HCT116 (cell line): ENCODE data around the gene BRS3. TPM values are rescaled to one million over a fixed set of nuclear protein-coding genes. Genes with fewer than 3 reads are reported as not detected.

ENCODE experiments used
- ATAC-seq: fragments of 200-7000 bp; cut with Tn5 transposase; 2 replicates; pipeline ENCODE4 v1.9.1; 2020; ENCODE audit warnings: mild to moderate bottlenecking, moderate library complexity
- BruUV-seq: library from RNA; stranded (reverse); fragments of 400-500 nt; replicated peaks from 2 replicates; lab custom pipeline; 2021; lab: Mats Ljungman, UMichigan
- CTCF ChIA-PET: fragments of 300-600 bp; sonication (Branson Sonifier 250); formaldehyde crosslinking; loops from one replicate; lab custom pipeline; 2021; ENCODE audit warnings: antibody characterized with exemption; lab: Charles Lee
- POLR2A ChIA-PET: fragments of 300-600, 350-600 bp; sonication (Branson Sonifier 250); formaldehyde crosslinking; loops from one replicate; lab custom pipeline; 2021; ENCODE audit warnings: antibody characterized with exemption; lab: Charles Lee
- RAD21 ChIA-PET, 2 experiments: fragments of 300-600 bp; sonication (Branson Sonifier 250); formaldehyde crosslinking; loops; one replicate each; lab custom pipeline; 2023; ENCODE audit warnings: low total read pairs in 2 of 2; ENCODE audit not compliant: uncharacterized antibody in 2 of 2, unreplicated experiment in 2 of 2, low non-redundant PET in 1 of 2; lab: Charles Lee
- DNase-seq: peaks from one replicate; pipeline ENCODE4 v3.0.0-alpha.2; 2010; ENCODE audit warnings: low read depth, low spot score
- H2AFZ ChIP-seq: fragments of 200-600 bp; shearing (Covaris generic), sonication (generic); 2 replicates; pipeline ENCODE4 v1.6.1; 2017; ENCODE audit warnings: low read depth, mixed run types, mixed read lengths, antibody characterized with exemption, low read length; ENCODE audit not compliant: poor library complexity, severe bottlenecking
- H3K27ac ChIP-seq: 2 replicates; pipeline ENCODE4 v1.5.1; 2012; ENCODE audit warnings: low read depth, low read length
- H3K27me3 ChIP-seq: fragments of 200-600 bp; sonication (generic); 2 replicates; pipeline ENCODE4 v1.6.1; 2016; ENCODE audit warnings: mixed run types, low read length, mixed read lengths; ENCODE audit not compliant: insufficient read depth
- H3K36me3 ChIP-seq, 2 experiments: fragments of 200-500 bp in 1 of 2; fragments of 200-600 bp in 1 of 2; sonication (Bioruptor generic) in 1 of 2; sonication (generic) in 1 of 2; 2 replicates each; pipeline versions ENCODE4 v1.5.1 to v1.6.1; 2014 to 2016; ENCODE audit warnings: low read length in 2 of 2, inconsistent platforms in 1 of 2, mixed read lengths in 1 of 2, mixed run types in 1 of 2; ENCODE audit not compliant: insufficient read depth in 2 of 2, control insufficient read depth in 1 of 2
- H3K4me1 ChIP-seq, 2 experiments: fragments of 200-600 bp in 1 of 2; sonication (generic) in 1 of 2; 2 replicates each; pipeline versions ENCODE4 v1.5.1 to v1.6.1; 2012 to 2017; ENCODE audit warnings: low read length in 2 of 2, inconsistent platforms in 1 of 2, mild to moderate bottlenecking in 1 of 2, mixed read lengths in 1 of 2, mixed run types in 1 of 2, moderate library complexity in 1 of 2; ENCODE audit not compliant: insufficient read depth in 2 of 2, control insufficient read depth in 1 of 2
- H3K4me2 ChIP-seq: fragments of 200-600 bp; sonication (generic); 2 replicates; pipeline ENCODE4 v1.6.1; 2017; ENCODE audit warnings: mixed run types, low read length, mixed read lengths
- H3K4me3 ChIP-seq, 2 experiments: fragments of 200-600 bp in 1 of 2; sonication (generic) in 1 of 2; replicated peaks in 1 of 2; 2 replicates each; pipeline ENCODE4 v1.5.1; 2011 to 2016; ENCODE audit warnings: low read length in 2 of 2, control low read depth in 1 of 2, low read depth in 1 of 2, mild to moderate bottlenecking in 1 of 2, mixed read lengths in 1 of 2, mixed run types in 1 of 2
- H3K79me2 ChIP-seq: fragments of 200-600 bp; sonication (generic); 2 replicates; pipeline ENCODE4 v1.6.1; 2017; ENCODE audit warnings: mild to moderate bottlenecking, mixed run types, low read length, moderate library complexity, mixed read lengths; ENCODE audit not compliant: insufficient read depth
- H3K9ac ChIP-seq: fragments of 200-600 bp; sonication (generic); 2 replicates; pipeline ENCODE4 v1.6.1; 2016; ENCODE audit warnings: low read length, mixed read lengths
- H3K9me2 ChIP-seq: fragments of 200-600 bp; sonication (generic), shearing (Covaris generic); 2 replicates; pipeline ENCODE4 v1.6.1; 2017; ENCODE audit warnings: mixed run types, mild to moderate bottlenecking, moderate library complexity; ENCODE audit not compliant: insufficient read depth
- H3K9me3 ChIP-seq, 2 experiments: fragments of 200-500 bp in 1 of 2; fragments of 200-600 bp in 1 of 2; sonication (Bioruptor generic) in 1 of 2; sonication (generic) in 1 of 2; 2 replicates each; pipeline ENCODE4 v1.6.1; 2014 to 2017; ENCODE audit warnings: low read length in 2 of 2, mixed read lengths in 2 of 2, inconsistent platforms in 1 of 2, low read depth in 1 of 2, mild to moderate bottlenecking in 1 of 2, mixed run types in 1 of 2, moderate library complexity in 1 of 2; ENCODE audit not compliant: control insufficient read depth in 1 of 2, insufficient read depth in 1 of 2
- H4K20me1 ChIP-seq: fragments of 200-600 bp; sonication (generic), shearing (Covaris generic); 2 replicates; pipeline ENCODE4 v1.6.1; 2017; ENCODE audit warnings: mixed run types, mild to moderate bottlenecking, moderate library complexity; ENCODE audit not compliant: insufficient read depth
- ATF3 ChIP-seq: IDR thresholded peaks from 2 replicates; pipeline ENCODE4 v1.6.1; 2012
- CTCF ChIP-seq, 3 experiments: fragments of 200-600 bp in 1 of 3; sonication (generic) in 1 of 3; IDR thresholded peaks in 2 of 3; conservative IDR thresholded peaks in 1 of 3; 2 replicates each; pipeline ENCODE4 v1.5.1; 2012 to 2017; ENCODE audit warnings: low read depth in 2 of 3, low read length in 2 of 3, antibody characterized with exemption in 1 of 3, borderline replicate concordance in 1 of 3, control low read depth in 1 of 3, mild to moderate bottlenecking in 1 of 3, mixed read lengths in 1 of 3, mixed run types in 1 of 3, moderate library complexity in 1 of 3; ENCODE audit not compliant: insufficient read depth in 1 of 3
- ELF1 ChIP-seq: IDR thresholded peaks from 2 replicates; pipeline ENCODE4 v1.6.1; 2012; ENCODE audit warnings: low read depth, borderline replicate concordance
- EZH2 ChIP-seq: fragments of 200-600 bp; sonication (generic); IDR thresholded peaks from 2 replicates; pipeline ENCODE4 v1.6.1; 2017; ENCODE audit warnings: antibody characterized with exemption, mixed run types
- EZH2phosphoT487 ChIP-seq: fragments of 200-600 bp; IDR thresholded peaks from 2 replicates; pipeline ENCODE4 v1.6.1; 2018; ENCODE audit warnings: antibody characterized with exemption, borderline replicate concordance
- JUND ChIP-seq: IDR thresholded peaks from 2 replicates; pipeline ENCODE4 v1.6.1; 2012
- POLR2A ChIP-seq: IDR thresholded peaks from 2 replicates; pipeline ENCODE4 v1.7.0; 2011; ENCODE audit warnings: borderline replicate concordance; ENCODE audit not compliant: insufficient read depth, insufficient read length; ENCODE audit errors: extremely low read depth
- POLR2AphosphoS5 ChIP-seq: IDR thresholded peaks from 2 replicates; pipeline ENCODE4 v1.6.1; 2011; ENCODE audit warnings: mild to moderate bottlenecking, low read depth, low read length, moderate library complexity
- RAD21 ChIP-seq: IDR thresholded peaks from 2 replicates; pipeline ENCODE4 v1.6.1; 2012; ENCODE audit warnings: low read depth, mild to moderate bottlenecking
- SIN3A ChIP-seq: IDR thresholded peaks from 2 replicates; pipeline ENCODE4 v1.6.1; 2012; ENCODE audit warnings: low read depth
- SP1 ChIP-seq: IDR thresholded peaks from 2 replicates; pipeline ENCODE4 v1.6.1; 2012; ENCODE audit warnings: low read depth
- SRF ChIP-seq: IDR thresholded peaks from 2 replicates; pipeline ENCODE4 v1.6.1; 2012; ENCODE audit warnings: low read depth
- TCF7L2 ChIP-seq: IDR thresholded peaks from 2 replicates; pipeline ENCODE4 v1.7.0; 2011; ENCODE audit warnings: borderline replicate concordance, inconsistent platforms; ENCODE audit not compliant: insufficient read depth, insufficient read length; ENCODE audit errors: extremely low read depth
- YY1 ChIP-seq: IDR thresholded peaks from 2 replicates; pipeline ENCODE4 v1.6.1; 2011; ENCODE audit warnings: low read length, low read depth, moderate library complexity, mild to moderate bottlenecking; ENCODE audit not compliant: insufficient replicate concordance; ENCODE audit errors: extremely low read depth
- ZBTB33 ChIP-seq: IDR thresholded peaks from 2 replicates; pipeline ENCODE4 v1.6.1; 2011; ENCODE audit warnings: mild to moderate bottlenecking, low read length, moderate library complexity; ENCODE audit not compliant: insufficient replicate concordance; ENCODE audit errors: extremely low read depth
- ZFX ChIP-seq: fragments of 450-650 bp; IDR thresholded peaks from 2 replicates; pipeline ENCODE4 v1.6.1; 2017
- ZNF274 ChIP-seq: fragments of 200-500 bp; sonication (Bioruptor generic); IDR thresholded peaks from 2 replicates; pipeline ENCODE4 v1.6.1; 2014; ENCODE audit warnings: mild to moderate bottlenecking, low read depth, low read length, inconsistent platforms
- intact Hi-C: fragments of 100-400 bp; cut with micrococcal nuclease; formaldehyde crosslinking; loops from 2 replicates; pipeline ENCODE4 v1.10.0; 2022
- total RNA-seq: library from RNA; stranded (reverse); gene quantifications from one replicate; pipeline ENCODE4 v1.2.1, GENCODE V29; 2021; ENCODE audit not compliant: unreplicated experiment

Gene BRS3
- total RNA-seq, 1 experiment from 2014 or later = not detected

- POLR2A ChIA-PET = no interaction called here
- H3K27ac ChIP-seq = no peak overlapping the region
- no peak overlapping the region for H3K4me3 ChIP-seq
- H3K27me3 ChIP-seq = no peaks in the 10 kb centered on the region
- TF ChIP-seq SRF = no peak
- no peak for TF ChIP-seq RAD21
- TF ChIP-seq ELF1 = no peak
- TF ChIP-seq ATF3 = no peak
- TF ChIP-seq EZH2 = no peak
- TF ChIP-seq POLR2A = no peak
- TF ChIP-seq POLR2AphosphoS5 = no peak
- no peak for TF ChIP-seq SP1
- no peak for TF ChIP-seq JUND
- TF ChIP-seq ZFX = no peak
- TF ChIP-seq TCF7L2 = no peak
- TF ChIP-seq ZNF274 = no peak
- TF ChIP-seq EZH2phosphoT487 = no peak
- no peak for TF ChIP-seq CTCF (IDR thresholded peaks at IDR 0.05 in 2 of 3, conservative IDR thresholded peaks at IDR 0.05 in 1 of 3; ENCODE audit: borderline replicate concordance in 1 of 3, insufficient read depth in 1 of 3, low read depth in 2 of 3, low read length in 2 of 3)
- no peak for TF ChIP-seq SIN3A
- TF ChIP-seq YY1 = no peak
- TF ChIP-seq ZBTB33 = no peak
- TF ChIP-seq, all 23 proteins: peak for 0
- no peak overlapping the region for H2AFZ ChIP-seq
- H3K9ac ChIP-seq = no peak overlapping the region
- H3K9me3 ChIP-seq = no peaks in the 10 kb centered on the region
- H4K20me1 ChIP-seq = no peaks in the 10 kb centered on the region
- no peaks in the 10 kb centered on the region for H3K79me2 ChIP-seq
- intact Hi-C loops = no loop called here
- ChIA-PET RAD21 (no interaction called here), CTCF (no interaction called here)
- peaks cover 2 to 6% of the 10 kb centered on the region in 2 experiments; a peak in 1 of 4 replicates for H3K4me1 ChIP-seq
- no peak overlapping the region for H3K4me2 ChIP-seq
- BruUV-seq = no TSS peak
- no peak for DNase-seq
- H3K36me3 ChIP-seq = no peaks in the 10 kb centered on the region
- ATAC-seq = no peak
- no peaks in the 10 kb centered on the region for H3K9me2 ChIP-seq
Observed at GRCh38 chrX:136453114-136453513, 34.6 kb upstream of the BRS3 start.
